Omental fat pad (tissue), 4 donors: ENCODE data around the gene CDH3. TPM values are rescaled to one million over a fixed set of nuclear protein-coding genes. Genes with fewer than 3 reads are reported as not detected.

Source experiments
- ATAC-seq: fragments of 150-250 bp; one replicate; pipeline ENCODE4 v1.9.1; 2016; ENCODE audit warnings: mild to moderate bottlenecking, moderate library complexity; ENCODE audit not compliant: low FRiP score
- DNase-seq: peaks from one replicate; pipeline ENCODE4 v3.0.0-alpha.2; 2019; ENCODE audit warnings: low spot score
- CTCF ChIP-seq, 3 donors: fragments of 450-650 bp; IDR thresholded peaks; one replicate each; pipeline ENCODE4 v1.5.1; 2016 to 2017; ENCODE audit warnings: antibody characterized with exemption in 3 of 3, mild to moderate bottlenecking in 3 of 3, moderate library complexity in 2 of 3
- total RNA-seq, 4 donors: library from RNA; depleted of rRNA; stranded (reverse); fragments of >200 nt; gene quantifications; one replicate each; pipeline ENCODE4 v1.1.0, GENCODE V29; 2016

The CDH3 gene
- total RNA-seq, 4 donors from 2014 or later = 8.3 to 22.4 (median 11.5) TPM; not detected in 1

GRCh38 chr16:68617734-68618133 lies 27.4 kb upstream of the CDH3 start:
- TF ChIP-seq CTCF (IDR thresholded peaks at IDR 0.05) = no peak
- ATAC-seq = no peak

GRCh38 chr16:68626557-68626956 lies 18.6 kb upstream of the CDH3 start:
- DNase-seq (no peak), ATAC-seq (no peak)
- no peak for TF ChIP-seq CTCF (IDR thresholded peaks at IDR 0.05)

More at GRCh38 chr16:68617734-68618133, 27.4 kb upstream of the CDH3 start:
- no peak for DNase-seq

- no peak for ATAC-seq
- no peak for DNase-seq
- no peak for TF ChIP-seq CTCF (IDR thresholded peaks at IDR 0.05)
Measured at GRCh38 chr16:68627951-68628425, 17.1 kb upstream of the CDH3 start.

- ATAC-seq (no peak), DNase-seq (no peak)
- no peak for TF ChIP-seq CTCF (IDR thresholded peaks at IDR 0.05)
Measured at GRCh38 chr16:68629351-68629910, 15.7 kb upstream of the CDH3 start.

GRCh38 chr16:68636064-68636560 lies 9.0 kb upstream of the CDH3 start:
- ATAC-seq = peak; percentile 94
- no peak for DNase-seq
- TF ChIP-seq CTCF (IDR thresholded peaks at IDR 0.05) = no peak

GRCh38 chr16:68636818-68637217 lies 8.3 kb upstream of the CDH3 start:
- TF ChIP-seq CTCF (IDR thresholded peaks at IDR 0.05) = no peak
- no peak for DNase-seq

GRCh38 chr16:68640972-68641371 lies 4.1 kb upstream of the CDH3 start:
- ATAC-seq (no peak), DNase-seq (no peak)
- no peak for TF ChIP-seq CTCF (IDR thresholded peaks at IDR 0.05)

More at GRCh38 chr16:68636818-68637217, 8.3 kb upstream of the CDH3 start:
- peak; percentile 59 for ATAC-seq
